GM23338 (cell line): ENCODE data around the gene SLC41A3. TPM values are rescaled to one million over a fixed set of nuclear protein-coding genes. Genes with fewer than 3 reads are reported as not detected.

Source experiments
- ATAC-seq: fragments of 200-7000 bp; cut with Tn5 transposase; 3 replicates; pipeline ENCODE4 v1.9.1; 2020
- DNase-seq: peaks from one replicate; pipeline ENCODE4 v3.0.0-alpha.2; 2015; ENCODE audit warnings: low spot score
- H2AFZ ChIP-seq: fragments of 200-600 bp; sonication (generic); 2 replicates; pipeline ENCODE4 v1.8.0; 2016; ENCODE audit warnings: antibody characterized with exemption, mild to moderate bottlenecking, moderate library complexity
- H3F3A ChIP-seq: fragments of 200-600 bp; sonication (generic); replicated peaks from 2 replicates; pipeline ENCODE4 v1.8.0; 2017; ENCODE audit warnings: antibody characterized with exemption, mixed run types, low read depth
- H3K27ac ChIP-seq: fragments of 200-600 bp; sonication (generic); 2 replicates; pipeline ENCODE4 v1.6.1; 2016; ENCODE audit warnings: low read depth
- H3K27me3 ChIP-seq: fragments of 200-600 bp; sonication (generic); 2 replicates; pipeline ENCODE4 v1.8.0; 2016; ENCODE audit warnings: mild to moderate bottlenecking, mixed run types, moderate library complexity; ENCODE audit not compliant: insufficient read depth
- H3K36me3 ChIP-seq: fragments of 200-600 bp; sonication (generic); 2 replicates; pipeline ENCODE4 v1.8.0; 2016; ENCODE audit warnings: mild to moderate bottlenecking; ENCODE audit not compliant: insufficient read depth
- H3K4me1 ChIP-seq: fragments of 200-600 bp; sonication (generic); 2 replicates; pipeline ENCODE4 v1.8.0; 2016; ENCODE audit warnings: mild to moderate bottlenecking, moderate library complexity; ENCODE audit not compliant: insufficient read depth
- H3K4me2 ChIP-seq: fragments of 200-600 bp; sonication (generic); 2 replicates; pipeline ENCODE4 v1.7.1; 2017; ENCODE audit warnings: mixed run types
- H3K4me3 ChIP-seq: fragments of 200-600 bp; sonication (generic); 2 replicates; pipeline ENCODE4 v1.6.1; 2016; ENCODE audit warnings: mixed run types
- H3K79me2 ChIP-seq: fragments of 200-600 bp; sonication (generic); replicated peaks from 2 replicates; pipeline ENCODE4 v1.8.0; 2017; ENCODE audit warnings: mild to moderate bottlenecking; ENCODE audit not compliant: insufficient read depth
- H3K9me2 ChIP-seq: fragments of 200-600 bp; sonication (generic); 2 replicates; pipeline ENCODE4 v1.8.0; 2017; ENCODE audit not compliant: insufficient read depth
- H4K20me1 ChIP-seq: fragments of 200-600 bp; sonication (generic); replicated peaks from 2 replicates; pipeline ENCODE4 v1.8.0; 2017; ENCODE audit warnings: mild to moderate bottlenecking; ENCODE audit not compliant: insufficient read depth
- H3K27ac Mint-ChIP-seq: 2 replicates; pipeline ENCODE4 v1.8.0; 2020; ENCODE audit warnings: inconsistent platforms, mild to moderate bottlenecking, moderate library complexity, mixed read lengths
- H3K27me3 Mint-ChIP-seq: 3 replicates; pipeline ENCODE4 v1.8.0; 2022; ENCODE audit warnings: low read depth, mild to moderate bottlenecking, moderate library complexity, mixed read lengths, inconsistent platforms; ENCODE audit not compliant: insufficient read depth, poor library complexity
- H3K36me3 Mint-ChIP-seq: 3 replicates; pipeline ENCODE4 v1.8.0; 2021; ENCODE audit warnings: low read depth, mild to moderate bottlenecking, inconsistent platforms, moderate library complexity, mixed read lengths
- H3K4me1 Mint-ChIP-seq: 3 replicates; pipeline ENCODE4 v1.8.0; 2020; ENCODE audit warnings: mild to moderate bottlenecking, inconsistent platforms, mixed read lengths
- H3K4me3 Mint-ChIP-seq: 3 replicates; pipeline ENCODE4 v1.8.0; 2021; ENCODE audit warnings: moderate library complexity, mild to moderate bottlenecking, inconsistent platforms, mixed read lengths
- H3K9me3 Mint-ChIP-seq: 3 replicates; pipeline ENCODE4 v1.8.0; 2020; ENCODE audit warnings: moderate library complexity, mild to moderate bottlenecking, inconsistent platforms, mixed read lengths
- CTCF ChIP-seq, 2 experiments: fragments of 200-600 bp in 1 of 2; sonication (generic) in 1 of 2; conservative IDR thresholded peaks; 2 replicates each; pipeline versions ENCODE4 v1.5.1 to v1.6.1; 2016 to 2017; ENCODE audit warnings: antibody characterized with exemption in 2 of 2, low read depth in 2 of 2, mild to moderate bottlenecking in 2 of 2, moderate library complexity in 1 of 2
- ETS1 ChIP-seq: IDR thresholded peaks from 2 replicates; pipeline ENCODE4 v1.6.1; 2016; ENCODE audit warnings: antibody characterized with exemption
- EZH2 ChIP-seq: fragments of 200-600 bp; sonication (generic); IDR thresholded peaks from one replicate; pipeline ENCODE4 v1.8.0; 2017; ENCODE audit warnings: antibody characterized with exemption, mild to moderate bottlenecking, low read depth; ENCODE audit not compliant: unreplicated experiment
- EZH2phosphoT487 ChIP-seq: fragments of 200-600 bp; sonication (generic); IDR thresholded peaks from one replicate; pipeline ENCODE4 v1.8.1; 2018; ENCODE audit warnings: antibody characterized with exemption; ENCODE audit not compliant: unreplicated experiment
- JUNB ChIP-seq: IDR thresholded peaks from one replicate; pipeline ENCODE4 v1.6.1; 2016; ENCODE audit warnings: antibody characterized with exemption; ENCODE audit not compliant: unreplicated experiment
- POLR2AphosphoS5 ChIP-seq: IDR thresholded peaks from 2 replicates; pipeline ENCODE4 v1.6.1; 2016; ENCODE audit warnings: antibody characterized with exemption, low read depth
- REST ChIP-seq: IDR thresholded peaks from one replicate; pipeline ENCODE4 v1.6.1; 2018; ENCODE audit warnings: antibody characterized with exemption; ENCODE audit not compliant: unreplicated experiment
- STAT1 ChIP-seq: IDR thresholded peaks from one replicate; pipeline ENCODE4 v1.6.1; 2016; ENCODE audit warnings: antibody characterized with exemption; ENCODE audit not compliant: unreplicated experiment
- ZNF331 ChIP-seq: fragments of 250-450 bp; sonication (Bioruptor Pico); IDR thresholded peaks from 2 replicates; pipeline ENCODE4 v1.5.0; 2020; ENCODE audit warnings: low read depth, mild to moderate bottlenecking, moderate library complexity
- polyA plus RNA-seq: library from polyadenylated mRNA; unstranded; fragments of >200 nt; fragmentation: Nextera tagmentation; extraction: Ambion mirVana; gene quantifications from 2 replicates; pipeline ENCODE4 v1.2.1, GENCODE V29; 2016
- total RNA-seq: library from RNA; depleted of rRNA; stranded (reverse); fragments of >200 nt; shearing (Covaris generic); gene quantifications from 2 replicates; pipeline ENCODE4 v1.2.3, GENCODE V29; 2014

SLC41A3 gene
- total and polyA plus RNA-seq, 2 experiments from 2014 or later = 12.1 to 29.8 TPM

- Histone ChIP-seq H3K4me1 (no peaks in the 10 kb centered on the region), H3K27ac (no peak overlapping the region), H3K36me3 (no peaks in the 10 kb centered on the region; the same call in 1 of the 2 replicates), H3F3A (no peaks in the 10 kb centered on the region), H3K4me2 (no peak overlapping the region), H4K20me1 (no peaks in the 10 kb centered on the region), H3K4me3 (no peak overlapping the region), H3K79me2 (no peaks in the 10 kb centered on the region), H3K27me3 (no peaks in the 10 kb centered on the region), H2AFZ (no peak overlapping the region), H3K9me2 (no peaks in the 10 kb centered on the region)
- DNase-seq = no peak
- TF ChIP-seq CTCF (conservative IDR thresholded peaks at IDR 0.05; ENCODE audit: low read depth in 2 of 2) (no peak), STAT1 (no peak), REST (no peak), EZH2phosphoT487 (no peak), ZNF331 (CRISPR knock-in tag) (no peak), EZH2 (no peak), ETS1 (no peak), POLR2AphosphoS5 (no peak), JUNB (no peak)
- Mint-ChIP-seq H3K27ac (no peak overlapping the region), H3K4me1 (no peaks in the 10 kb centered on the region; the same call in 2 of the 3 replicates), H3K27me3 (no peaks in the 10 kb centered on the region), H3K36me3 (peaks cover 10% of the 10 kb centered on the region; the same call in 2 of the 3 replicates), H3K4me3 (no peak overlapping the region), H3K9me3 (peaks cover 21% of the 10 kb centered on the region)
- no peak for ATAC-seq
Observed at GRCh38 chr3:126101521-126101982, 17.6 kb upstream of the SLC41A3 start.
